Esophagus muscularis mucosa (tissue), 4 donors: Measurements from ENCODE around the gene LAT. TPM values are rescaled to one million over a fixed set of nuclear protein-coding genes. Genes with fewer than 3 reads are reported as not detected.

Experiments
- DNase-seq: peaks from one replicate; pipeline ENCODE4 v3.0.0-alpha.2; 2017; ENCODE audit errors: extremely low spot score
- H3K27ac ChIP-seq, 4 donors: fragments of 200-600 bp; sonication (generic); replicated peaks in 1 of 4; 1 replicate in 3 of 4; 2 replicates in 1 of 4; pipeline ENCODE4 v1.5.1; 2016 to 2019; ENCODE audit warnings: mild to moderate bottlenecking in 1 of 4
- H3K27me3 ChIP-seq, 4 donors: fragments of 200-600 bp; sonication (generic); one replicate each; pipeline versions ENCODE4 v1.5.1 to v1.6.0; 2016 to 2019
- H3K36me3 ChIP-seq, 4 donors: fragments of 200-600 bp; sonication (generic); one replicate each; pipeline ENCODE4 v1.5.1; 2016 to 2019
- H3K4me1 ChIP-seq, 4 donors: fragments of 200-600 bp; sonication (generic); one replicate each; pipeline ENCODE4 v1.5.1; 2016 to 2019
- H3K4me3 ChIP-seq, 4 donors: fragments of 200-600 bp; sonication (generic); 1 replicate in 2 of 4; 2 replicates in 2 of 4; pipeline ENCODE4 v1.5.1; 2016 to 2019; ENCODE audit warnings: mild to moderate bottlenecking in 4 of 4, moderate library complexity in 1 of 4
- H3K9me3 ChIP-seq, 4 donors: fragments of 200-600 bp; sonication (generic); 1 replicate in 3 of 4; 2 replicates in 1 of 4; pipeline ENCODE4 v1.5.1; 2016 to 2019
- EP300 ChIP-seq: sonication (generic); formaldehyde crosslinking; IDR thresholded peaks from one replicate; pipeline ENCODE4 v1.6.1; 2017; ENCODE audit warnings: antibody characterized with exemption
- POLR2A ChIP-seq: fragments of 450-650 bp; IDR thresholded peaks from one replicate; pipeline ENCODE4 v1.6.1; 2017; ENCODE audit warnings: antibody characterized with exemption, moderate library complexity, mild to moderate bottlenecking, low read depth
- POLR2AphosphoS5 ChIP-seq, 2 donors: sonication (generic); formaldehyde crosslinking; IDR thresholded peaks; one replicate each; pipeline ENCODE4 v1.6.1; 2017; ENCODE audit warnings: antibody characterized with exemption in 2 of 2
- WGBS: methylation state at CpG from one replicate; pipeline ENCODE4 v1.1.5; 2018; 5-methylcytosine and 5-hydroxymethylcytosine counted together
- intact Hi-C: fragments of 100-400 bp; cut with DNase I; formaldehyde crosslinking; loops from one replicate; pipeline ENCODE4 v1.15.1; 2023
- total RNA-seq, 4 donors: library from RNA; depleted of rRNA; stranded (reverse); fragments of >200 nt; gene quantifications; one replicate each; pipeline versions ENCODE4 v1.1.0 to v1.2.1, GENCODE V29; 2016
- TF ChIP-seq, protein P1 (sequence below), 3 experiments: fragments of 200-600 bp in 2 of 3; fragments of 450-650 bp in 1 of 3; sonication (generic) in 2 of 3; IDR thresholded peaks; one replicate each; pipeline ENCODE4 v1.5.1; 2017 to 2019; ENCODE audit warnings: antibody characterized with exemption in 3 of 3, mild to moderate bottlenecking in 2 of 3, moderate library complexity in 1 of 3

The LAT gene
- total RNA-seq, 4 donors from 2014 or later: 3.1 to 6.5 (median 6.2) TPM

DNA sequence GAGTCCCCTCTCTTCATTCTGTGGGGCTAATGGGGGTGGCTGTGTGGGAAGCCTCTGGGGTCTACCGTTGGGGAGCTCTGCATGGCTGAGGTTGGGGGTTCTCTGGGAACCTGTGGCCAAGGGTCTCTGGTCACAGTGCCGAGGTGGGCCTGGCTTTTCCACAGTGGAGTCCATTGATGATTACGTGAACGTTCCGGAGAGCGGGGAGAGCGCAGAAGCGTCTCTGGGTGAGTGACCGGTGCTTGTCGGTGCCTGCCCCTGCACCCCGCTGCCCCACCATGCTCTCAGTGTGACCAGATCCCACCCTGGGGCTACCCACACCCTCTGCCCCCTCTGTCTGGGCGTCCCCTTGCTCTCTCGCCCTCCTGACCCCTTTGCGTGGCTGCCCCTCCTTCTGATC, 4.5 kb downstream of the LAT start:
- WGBS: 95% methylated on average over 11 of the region's 14 CpGs
- H3K4me1 ChIP-seq: no peaks in the 10 kb centered on the region
- peaks cover 10 to 65% (median 52%) of the 10 kb centered on the region in 4 donors for H3K36me3 ChIP-seq
- no peaks in the 10 kb centered on the region for H3K27me3 ChIP-seq
- DNase-seq: no peak
- TF ChIP-seq, protein P1, sequence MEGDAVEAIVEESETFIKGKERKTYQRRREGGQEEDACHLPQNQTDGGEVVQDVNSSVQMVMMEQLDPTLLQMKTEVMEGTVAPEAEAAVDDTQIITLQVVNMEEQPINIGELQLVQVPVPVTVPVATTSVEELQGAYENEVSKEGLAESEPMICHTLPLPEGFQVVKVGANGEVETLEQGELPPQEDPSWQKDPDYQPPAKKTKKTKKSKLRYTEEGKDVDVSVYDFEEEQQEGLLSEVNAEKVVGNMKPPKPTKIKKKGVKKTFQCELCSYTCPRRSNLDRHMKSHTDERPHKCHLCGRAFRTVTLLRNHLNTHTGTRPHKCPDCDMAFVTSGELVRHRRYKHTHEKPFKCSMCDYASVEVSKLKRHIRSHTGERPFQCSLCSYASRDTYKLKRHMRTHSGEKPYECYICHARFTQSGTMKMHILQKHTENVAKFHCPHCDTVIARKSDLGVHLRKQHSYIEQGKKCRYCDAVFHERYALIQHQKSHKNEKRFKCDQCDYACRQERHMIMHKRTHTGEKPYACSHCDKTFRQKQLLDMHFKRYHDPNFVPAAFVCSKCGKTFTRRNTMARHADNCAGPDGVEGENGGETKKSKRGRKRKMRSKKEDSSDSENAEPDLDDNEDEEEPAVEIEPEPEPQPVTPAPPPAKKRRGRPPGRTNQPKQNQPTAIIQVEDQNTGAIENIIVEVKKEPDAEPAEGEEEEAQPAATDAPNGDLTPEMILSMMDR (IDR thresholded peaks at IDR 0.05): no peak
- TF ChIP-seq POLR2A (no peak), EP300 (no peak), POLR2AphosphoS5 (IDR thresholded peaks at IDR 0.05) (no peak)
- intact Hi-C loops: no loop called here
- H3K27ac ChIP-seq: no peak overlapping the region
- H3K4me3 ChIP-seq: no peak overlapping the region
- peaks cover 0 to 11% (median 5%) of the 10 kb centered on the region in 4 donors for H3K9me3 ChIP-seq

DNA sequence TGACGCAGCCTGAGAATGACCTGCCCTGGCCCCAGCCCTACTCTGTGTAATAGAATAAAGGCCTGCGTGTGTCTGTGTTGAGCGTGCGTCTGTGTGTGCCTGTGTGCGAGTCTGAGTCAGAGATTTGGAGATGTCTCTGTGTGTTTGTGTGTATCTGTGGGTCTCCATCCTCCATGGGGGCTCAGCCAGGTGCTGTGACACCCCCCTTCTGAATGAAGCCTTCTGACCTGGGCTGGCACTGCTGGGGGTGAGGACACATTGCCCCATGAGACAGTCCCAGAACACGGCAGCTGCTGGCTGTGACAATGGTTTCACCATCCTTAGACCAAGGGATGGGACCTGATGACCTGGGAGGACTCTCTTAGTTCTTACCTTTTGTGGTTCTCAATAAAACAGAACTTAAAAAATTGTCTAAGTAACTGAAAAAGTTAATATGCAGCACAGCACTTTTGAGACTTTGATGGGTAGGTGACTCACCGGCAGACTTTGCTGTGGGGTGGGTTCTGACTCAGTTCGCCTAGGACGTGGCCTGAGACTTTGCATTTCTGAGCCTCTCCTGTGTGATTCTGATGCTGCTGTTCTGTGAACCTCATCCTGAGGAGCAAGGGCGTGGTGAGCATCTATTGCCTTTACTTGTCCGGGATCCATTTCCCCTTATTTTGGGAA, 5.7 kb downstream of the LAT start:
- Histone ChIP-seq H3K9me3 (peaks cover 0 to 11% (median 5%) of the 10 kb centered on the region in 4 donors), H3K27ac (no peak overlapping the region), H3K27me3 (peaks cover 0 to 5% (median 0%) of the 10 kb centered on the region in 4 donors), H3K4me1 (no peaks in the 10 kb centered on the region), H3K4me3 (no peak overlapping the region), H3K36me3 (peaks cover 8 to 53% (median 40%) of the 10 kb centered on the region in 4 donors)
- WGBS: 84% methylated on average over 11 of the region's 11 CpGs
- intact Hi-C loops: no loop called here
- no peak for DNase-seq
- TF ChIP-seq POLR2AphosphoS5 (IDR thresholded peaks at IDR 0.05): no peak
- TF ChIP-seq, protein P1 (IDR thresholded peaks at IDR 0.05): no peak
- TF ChIP-seq POLR2A: no peak
- no peak for TF ChIP-seq EP300

DNA sequence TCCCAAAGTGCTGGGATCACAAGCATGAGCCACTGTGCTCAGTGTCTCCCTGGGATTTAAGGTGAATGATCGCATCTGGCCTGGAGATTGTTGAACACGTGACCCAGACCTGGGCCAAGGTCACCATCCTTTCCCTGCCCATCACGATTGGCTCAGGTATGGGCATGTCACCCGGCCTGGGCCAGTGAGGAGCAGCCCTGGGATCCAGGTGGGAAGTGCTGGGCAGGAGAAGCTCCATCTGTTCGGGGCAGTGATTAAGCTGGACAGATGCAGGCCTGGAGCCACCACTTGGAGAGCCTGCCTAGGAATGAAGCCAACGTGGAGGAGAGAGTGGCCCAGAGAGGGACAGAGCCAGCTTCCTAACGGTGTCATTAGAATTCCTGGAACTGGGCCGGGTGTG, 6.8 kb downstream of the LAT start:
- H3K27me3 ChIP-seq: peaks cover 0 to 9% (median 0%) of the 10 kb centered on the region in 4 donors
- H3K27ac ChIP-seq: no peak overlapping the region
- no peaks in the 10 kb centered on the region for H3K4me1 ChIP-seq
- WGBS: 82% methylated on average over 8 of the region's 8 CpGs
- peaks cover 0 to 8% (median 4%) of the 10 kb centered on the region in 4 donors for H3K9me3 ChIP-seq
- TF ChIP-seq, protein P1 (IDR thresholded peaks at IDR 0.05): no peak
- TF ChIP-seq POLR2AphosphoS5 (IDR thresholded peaks at IDR 0.05) (no peak), EP300 (no peak), POLR2A (no peak)
- H3K4me3 ChIP-seq: no peak overlapping the region
- no peak for DNase-seq
- intact Hi-C loops: no loop called here
- peaks cover 8 to 41% (median 28%) of the 10 kb centered on the region in 4 donors for H3K36me3 ChIP-seq

DNA sequence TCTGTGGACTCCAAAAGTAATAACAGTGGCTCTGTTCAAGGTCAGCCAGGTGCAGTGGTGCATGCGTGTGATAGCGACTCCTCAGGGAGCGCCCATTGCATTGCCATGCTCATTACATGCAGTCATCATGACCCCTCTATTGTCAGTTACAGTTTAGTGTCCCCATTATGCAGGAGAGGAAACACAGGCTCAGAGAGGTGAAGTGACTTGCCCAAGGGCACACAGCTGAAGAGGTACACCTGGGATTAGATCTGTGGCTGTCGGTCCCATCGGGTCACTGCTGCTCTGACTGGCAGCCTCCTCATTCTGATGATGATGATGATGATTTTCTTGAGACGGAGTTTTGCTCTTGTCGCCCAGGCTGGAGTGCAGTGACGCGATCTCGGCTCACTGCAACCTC, 7.6 kb downstream of the LAT start:
- Histone ChIP-seq H3K36me3 (peaks cover 3 to 33% (median 20%) of the 10 kb centered on the region in 4 donors), H3K4me3 (no peak overlapping the region), H3K9me3 (no peaks in the 10 kb centered on the region), H3K4me1 (no peaks in the 10 kb centered on the region), H3K27me3 (peaks cover 0 to 9% (median 0%) of the 10 kb centered on the region in 4 donors), H3K27ac (no peak overlapping the region)
- WGBS: 82% methylated on average over 8 of the region's 10 CpGs
- TF ChIP-seq, protein P1 (IDR thresholded peaks at IDR 0.05): no peak
- TF ChIP-seq EP300: no peak
- intact Hi-C loops: no loop called here
- no peak for DNase-seq

DNA sequence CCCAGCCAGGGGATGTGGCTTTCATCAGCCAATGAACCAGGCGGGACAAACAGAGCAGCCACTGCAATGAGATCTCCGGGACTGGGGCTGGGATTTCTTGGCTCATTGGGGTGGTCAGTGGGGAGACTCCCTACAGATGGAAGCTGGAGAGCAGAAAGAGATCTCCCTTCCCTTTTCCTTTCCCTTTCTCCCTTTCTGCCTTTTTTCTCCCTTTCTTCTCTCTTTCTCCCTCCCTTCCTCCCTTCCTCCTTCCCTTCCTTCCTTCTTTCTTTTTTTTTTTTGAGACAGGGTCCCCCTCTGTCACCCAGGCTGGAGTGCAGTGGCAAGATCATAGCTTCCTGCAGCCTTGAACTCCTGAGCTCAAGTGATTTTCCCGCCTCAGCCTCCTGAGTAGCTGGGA, 14.0 kb downstream of the LAT start:
- WGBS: 82% methylated on average over 3 of the region's 3 CpGs
- Histone ChIP-seq H3K4me1 (no peaks in the 10 kb centered on the region), H3K36me3 (no peaks in the 10 kb centered on the region), H3K9me3 (no peaks in the 10 kb centered on the region), H3K27me3 (peaks cover 0 to 9% (median 0%) of the 10 kb centered on the region in 4 donors), H3K27ac (no peak overlapping the region), H3K4me3 (no peak overlapping the region)
- DNase-seq: no peak
- TF ChIP-seq, protein P1 (IDR thresholded peaks at IDR 0.05): no peak
- intact Hi-C loops: no loop called here
